CD14-positive monocyte (primary cell): ENCODE results near the gene NFKBIL1. TPM values are rescaled to one million over a fixed set of nuclear protein-coding genes. Genes with fewer than 3 reads are reported as not detected.
"Not testable (repeated sequence)": the region's sequence is repeated elsewhere in the genome, so short reads cannot be mapped to it uniquely, and the experiment has no call there.

ENCODE experiments used
- DNase-seq, 3 donors: peaks; one replicate each; pipeline ENCODE4 v3.0.0-alpha.2; 2011 to 2022
- H2AFZ ChIP-seq: 2 replicates; pipeline ENCODE4 v1.6.0; 2012; ENCODE audit warnings: mild to moderate bottlenecking, low read depth, low read length, inconsistent platforms; ENCODE audit not compliant: insufficient read depth, poor library complexity, severe bottlenecking
- H3K27ac ChIP-seq, 2 donors: 1 replicate in 1 of 2; 2 replicates in 1 of 2; pipeline ENCODE4 v1.5.1; 2012 to 2013; ENCODE audit warnings: low read length in 2 of 2, control low read depth in 1 of 2, inconsistent platforms in 1 of 2, low read depth in 1 of 2, mild to moderate bottlenecking in 1 of 2
- H3K27me3 ChIP-seq, 2 donors: one replicate each; pipeline versions ENCODE4 v1.6.0 to v1.6.1; 2011 to 2013; ENCODE audit warnings: low read length in 2 of 2; ENCODE audit not compliant: control insufficient read depth in 2 of 2, insufficient read depth in 2 of 2
- H3K36me3 ChIP-seq, 2 donors: replicated peaks in 1 of 2; 1 replicate in 1 of 2; 2 replicates in 1 of 2; pipeline versions ENCODE4 v1.5.1 to v1.6.1; 2012 to 2013; ENCODE audit warnings: low read length in 2 of 2, control low read depth in 1 of 2, inconsistent platforms in 1 of 2, mild to moderate bottlenecking in 1 of 2; ENCODE audit not compliant: insufficient read depth in 2 of 2, control insufficient read depth in 1 of 2
- H3K4me1 ChIP-seq, 2 donors: 1 replicate in 1 of 2; 2 replicates in 1 of 2; pipeline versions ENCODE4 v1.5.1 to v1.6.1; 2012 to 2013; ENCODE audit warnings: low read length in 2 of 2, control low read depth in 1 of 2, inconsistent platforms in 1 of 2, mild to moderate bottlenecking in 1 of 2, moderate library complexity in 1 of 2; ENCODE audit not compliant: insufficient read depth in 2 of 2, control insufficient read depth in 1 of 2
- H3K4me2 ChIP-seq: replicated peaks from 2 replicates; pipeline ENCODE3; 2012; ENCODE audit warnings: low read length, moderate library complexity, mild to moderate bottlenecking; ENCODE audit not compliant: poor library complexity, severe bottlenecking; ENCODE audit errors: extremely low read depth
- H3K4me3 ChIP-seq, 3 experiments: fragments of 200-600 bp in 1 of 3; sonication (generic) in 1 of 3; replicated peaks in 1 of 3; 1 replicate in 2 of 3; 2 replicates in 1 of 3; pipeline ENCODE4 v1.5.1; 2011 to 2013; ENCODE audit warnings: low read length in 3 of 3, mild to moderate bottlenecking in 3 of 3, control low read depth in 2 of 3, low read depth in 2 of 3, inconsistent platforms in 1 of 3, moderate library complexity in 1 of 3
- H3K79me2 ChIP-seq: 2 replicates; pipeline ENCODE4 v1.6.0; 2012; ENCODE audit warnings: mild to moderate bottlenecking, control low read depth, inconsistent platforms, low read length, moderate library complexity; ENCODE audit not compliant: insufficient read depth
- H3K9ac ChIP-seq: 2 replicates; pipeline ENCODE4 v1.6.0; 2017; ENCODE audit warnings: low read length, mild to moderate bottlenecking; ENCODE audit not compliant: insufficient read depth, poor library complexity, severe bottlenecking
- H3K9me3 ChIP-seq, 2 donors: replicated peaks in 1 of 2; 1 replicate in 1 of 2; 2 replicates in 1 of 2; pipeline versions ENCODE4 v1.5.1 to v1.6.1; 2012 to 2013; ENCODE audit warnings: low read length in 2 of 2, control low read depth in 1 of 2; ENCODE audit not compliant: control insufficient read depth in 1 of 2, insufficient read depth in 1 of 2
- H4K20me1 ChIP-seq: 2 replicates; pipeline ENCODE4 v1.6.0; 2012; ENCODE audit warnings: mild to moderate bottlenecking, low read length, control low read depth, moderate library complexity; ENCODE audit not compliant: insufficient read depth
- H3K27ac Mint-ChIP-seq, 7 donors: one replicate each; pipeline ENCODE4 v1.8.0; 2020; ENCODE audit warnings: mild to moderate bottlenecking in 7 of 7, mixed read lengths in 7 of 7, moderate library complexity in 6 of 7, inconsistent platforms in 2 of 7
- H3K27me3 Mint-ChIP-seq, 3 donors: one replicate each; pipeline ENCODE4 v1.8.0; 2021 to 2022; ENCODE audit warnings: low read depth in 3 of 3, mild to moderate bottlenecking in 3 of 3, mixed read lengths in 3 of 3, moderate library complexity in 3 of 3, inconsistent platforms in 1 of 3
- H3K36me3 Mint-ChIP-seq, 2 donors: one replicate each; pipeline ENCODE4 v1.8.0; 2020; ENCODE audit warnings: mixed read lengths in 2 of 2, inconsistent platforms in 1 of 2, mild to moderate bottlenecking in 1 of 2
- H3K4me1 Mint-ChIP-seq: one replicate; pipeline ENCODE4 v1.8.0; 2020; ENCODE audit warnings: mild to moderate bottlenecking, mixed read lengths
- H3K4me3 Mint-ChIP-seq, 2 donors: one replicate each; pipeline ENCODE4 v1.8.0; 2020; ENCODE audit warnings: mild to moderate bottlenecking in 2 of 2, mixed read lengths in 2 of 2, moderate library complexity in 1 of 2
- H3K9me3 Mint-ChIP-seq, 7 donors: one replicate each; pipeline ENCODE4 v1.8.0; 2020 to 2022; ENCODE audit warnings: mixed read lengths in 7 of 7, mild to moderate bottlenecking in 6 of 7, moderate library complexity in 6 of 7, inconsistent platforms in 2 of 7
- CTCF ChIP-seq: fragments of 200-600 bp; IDR thresholded peaks from one replicate; pipeline ENCODE4 v1.8.0; 2022; ENCODE audit warnings: antibody characterized with exemption, mild to moderate bottlenecking
- WGBS: methylation state at CpG from one replicate; pipeline ENCODE4 v1.1.5; 2013; ENCODE audit warnings: missing lambda C conversion rate; ENCODE audit not compliant: insufficient coverage; 5-methylcytosine and 5-hydroxymethylcytosine counted together
- intact Hi-C, 2 donors: fragments of 100-400 bp; cut with micrococcal nuclease; formaldehyde crosslinking; loops; one replicate each; pipeline versions ENCODE4 v1.15.0 to v1.15.1; 2023
- polyA plus RNA-seq, 3 donors: library from polyadenylated mRNA; depleted of rRNA in 1 of 3; unstranded in 2 of 3; stranded (reverse) in 1 of 3; fragments of 300-500 nt in 2 of 3; fragments of >200 nt in 1 of 3; fragmentation: Illumina TruSeq in 2 of 3; gene quantifications; 1 replicate in 2 of 3; 2 replicates in 1 of 3; pipeline ENCODE4 v1.2.3, GENCODE V29; 2012 to 2021

Gene NFKBIL1
- polyA plus RNA-seq, 3 donors = 7.7 to 10.3 (median 8.0) TPM

- H3K4me3 ChIP-seq, H3K9ac ChIP-seq, DNase-seq, H2AFZ ChIP-seq, H3K9me3 Mint-ChIP-seq, H3K27me3 ChIP-seq, H3K36me3 ChIP-seq, H3K9me3 ChIP-seq, H3K4me2 ChIP-seq, H3K27ac ChIP-seq, H3K36me3 Mint-ChIP-seq, H3K27me3 Mint-ChIP-seq: not testable (repeated sequence)
- peaks cover 82% of the 10 kb centered on the region for H4K20me1 ChIP-seq
- peak overlapping the region in 1 of 7 donors; percentile 61 for H3K27ac Mint-ChIP-seq
- no CpG with 5 or more reads among the region's 2 CpGs for WGBS
- H3K4me1 Mint-ChIP-seq = peaks cover 71% of the 10 kb centered on the region
- H3K79me2 ChIP-seq = peaks cover 99% of the 10 kb centered on the region
- intact Hi-C loops = loop anchor here (5.0 to 10.0 kb wide), 2 partner anchors 43 to 45 kb away; partner anchors contain the start of genes DDX39B (in 2 of the 2), ATP6V1G2 (in 1 of the 2) and NFKBIL1 (in 1 of the 2)
- H3K4me3 Mint-ChIP-seq = peak overlapping the region in 1 of 2 donors; percentile 53
- peaks cover 38 to 58% of the 10 kb centered on the region in 2 donors for H3K4me1 ChIP-seq
Measured at GRCh38 chr6:31499648-31500047, 47.8 kb upstream of the NFKBIL1 start.

- H3K27ac ChIP-seq = peak overlapping the region in 1 of 2 donors; percentile 34
- H4K20me1 ChIP-seq = peaks cover 98% of the 10 kb centered on the region
- H3K4me2 ChIP-seq = no peak overlapping the region
- peaks cover 27 to 28% of the 10 kb centered on the region in 2 donors for H3K36me3 ChIP-seq
- no peaks in the 10 kb centered on the region for H3K27me3 ChIP-seq
- no peak for TF ChIP-seq CTCF
- no peak overlapping the region for H3K9ac ChIP-seq
- Mint-ChIP-seq H3K27ac (peak overlapping the region in 3 of 7 donors; percentile 6 to 58 (median 22)), H3K4me3 (peak overlapping the region in 1 of 2 donors; percentile 30), H3K4me1 (peaks cover 50% of the 10 kb centered on the region), H3K36me3 (peaks cover 30 to 35% of the 10 kb centered on the region in 2 donors), H3K9me3 (peaks cover 0 to 2% (median 0%) of the 10 kb centered on the region in 7 donors), H3K27me3 (peaks cover 0 to 2% (median 0%) of the 10 kb centered on the region in 3 donors)
- no peak overlapping the region for H2AFZ ChIP-seq
- intact Hi-C loops = no loop called here
- H3K4me1 ChIP-seq = peaks cover 14 to 32% of the 10 kb centered on the region in 2 donors
- peak in 2 of 3 donors; percentile 20 to 25 for DNase-seq
- no peak overlapping the region for H3K4me3 ChIP-seq
- peaks cover 94% of the 10 kb centered on the region for H3K79me2 ChIP-seq
- no peaks in the 10 kb centered on the region for H3K9me3 ChIP-seq
Measured at GRCh38 chr6:31502586-31502985, 44.8 kb upstream of the NFKBIL1 start.

- peaks cover 33% of the 10 kb centered on the region for H3K79me2 ChIP-seq
- Mint-ChIP-seq H3K27ac (peak overlapping the region in 3 of 7 donors; percentile 33 to 82 (median 36)), H3K36me3 (peaks cover 66 to 77% of the 10 kb centered on the region in 2 donors)
- H3K27ac ChIP-seq, H3K4me1 Mint-ChIP-seq, DNase-seq, H3K9me3 ChIP-seq, H3K9me3 Mint-ChIP-seq, H3K4me1 ChIP-seq, H3K4me2 ChIP-seq, H3K27me3 ChIP-seq, H2AFZ ChIP-seq, H3K27me3 Mint-ChIP-seq, H3K9ac ChIP-seq, H3K4me3 Mint-ChIP-seq, intact Hi-C loops, H3K4me3 ChIP-seq: not testable (repeated sequence)
- peaks cover 63 to 67% of the 10 kb centered on the region in 2 donors for H3K36me3 ChIP-seq
- WGBS = 50% methylated on average over 2 of the region's 2 CpGs
- peaks cover 50% of the 10 kb centered on the region for H4K20me1 ChIP-seq
Measured at GRCh38 chr6:31509036-31509435, 38.4 kb upstream of the NFKBIL1 start.
